Endothelial cell (in vitro differentiated cells): ENCODE data around the gene RASAL2. TPM values are rescaled to one million over a fixed set of nuclear protein-coding genes. Genes with fewer than 3 reads are reported as not detected.

Experiments used
- DNase-seq: peaks from one replicate; pipeline ENCODE4 v3.0.0; 2021; ENCODE audit warnings: low spot score
- H3K27ac Mint-ChIP-seq: one replicate; pipeline ENCODE4 v1.8.0; 2021; ENCODE audit warnings: mixed read lengths, inconsistent platforms; ENCODE audit not compliant: unreplicated experiment
- H3K27me3 Mint-ChIP-seq: one replicate; pipeline ENCODE4 v1.8.0; 2021; ENCODE audit warnings: mild to moderate bottlenecking, moderate library complexity, mixed read lengths, inconsistent platforms; ENCODE audit not compliant: unreplicated experiment
- H3K36me3 Mint-ChIP-seq: one replicate; pipeline ENCODE4 v1.8.0; 2021; ENCODE audit warnings: mild to moderate bottlenecking, low read depth, mixed read lengths, inconsistent platforms; ENCODE audit not compliant: unreplicated experiment
- H3K4me1 Mint-ChIP-seq: one replicate; pipeline ENCODE4 v1.8.0; 2021; ENCODE audit warnings: mild to moderate bottlenecking, mixed read lengths, inconsistent platforms; ENCODE audit not compliant: unreplicated experiment
- H3K4me3 Mint-ChIP-seq: one replicate; pipeline ENCODE4 v1.8.0; 2021; ENCODE audit warnings: mild to moderate bottlenecking, mixed read lengths, inconsistent platforms; ENCODE audit not compliant: unreplicated experiment
- H3K9me3 Mint-ChIP-seq: one replicate; pipeline ENCODE4 v1.8.0; 2021; ENCODE audit warnings: mixed read lengths, inconsistent platforms; ENCODE audit not compliant: unreplicated experiment
- total RNA-seq: library from RNA; stranded (reverse); fragmentation: NEBNext Ultra II Directional; extraction: Animal tissue kit (Norgen Biotek cat#: 25700); gene quantifications from one replicate; pipeline ENCODE4 v1.2.1, GENCODE V29; 2021; ENCODE audit not compliant: unreplicated experiment
- TF ChIP-seq, protein P1 (sequence below): fragments of 200-600 bp; sonication (generic); IDR thresholded peaks from one replicate; pipeline ENCODE4 v1.5.0; 2021; ENCODE audit warnings: antibody characterized with exemption; ENCODE audit not compliant: unreplicated experiment

The RASAL2 gene
- total RNA-seq, 1 donor from 2014 or later: 82.1 TPM

DNA sequence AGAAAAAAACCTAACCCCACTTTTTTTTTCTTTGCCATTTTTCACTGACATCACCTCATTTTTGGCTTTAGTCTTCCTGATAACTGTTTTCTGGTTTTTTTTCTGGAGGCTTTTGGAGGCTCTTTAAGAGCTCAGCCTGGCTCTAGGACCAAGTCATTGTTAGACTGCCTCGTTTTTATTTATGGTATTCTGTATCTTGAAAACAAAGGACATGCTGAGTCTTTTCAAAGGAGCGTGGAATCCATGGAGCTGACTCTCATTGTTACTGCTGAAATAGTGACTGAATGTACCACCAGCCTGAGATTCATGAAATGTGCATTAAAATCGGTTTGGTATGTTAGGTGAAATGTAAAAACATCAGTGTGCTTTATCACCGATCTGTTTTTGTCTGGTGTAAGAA is 28.0 kb downstream of the RASAL2 start:
- TF ChIP-seq, protein P1, sequence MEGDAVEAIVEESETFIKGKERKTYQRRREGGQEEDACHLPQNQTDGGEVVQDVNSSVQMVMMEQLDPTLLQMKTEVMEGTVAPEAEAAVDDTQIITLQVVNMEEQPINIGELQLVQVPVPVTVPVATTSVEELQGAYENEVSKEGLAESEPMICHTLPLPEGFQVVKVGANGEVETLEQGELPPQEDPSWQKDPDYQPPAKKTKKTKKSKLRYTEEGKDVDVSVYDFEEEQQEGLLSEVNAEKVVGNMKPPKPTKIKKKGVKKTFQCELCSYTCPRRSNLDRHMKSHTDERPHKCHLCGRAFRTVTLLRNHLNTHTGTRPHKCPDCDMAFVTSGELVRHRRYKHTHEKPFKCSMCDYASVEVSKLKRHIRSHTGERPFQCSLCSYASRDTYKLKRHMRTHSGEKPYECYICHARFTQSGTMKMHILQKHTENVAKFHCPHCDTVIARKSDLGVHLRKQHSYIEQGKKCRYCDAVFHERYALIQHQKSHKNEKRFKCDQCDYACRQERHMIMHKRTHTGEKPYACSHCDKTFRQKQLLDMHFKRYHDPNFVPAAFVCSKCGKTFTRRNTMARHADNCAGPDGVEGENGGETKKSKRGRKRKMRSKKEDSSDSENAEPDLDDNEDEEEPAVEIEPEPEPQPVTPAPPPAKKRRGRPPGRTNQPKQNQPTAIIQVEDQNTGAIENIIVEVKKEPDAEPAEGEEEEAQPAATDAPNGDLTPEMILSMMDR: no peak
- peak overlapping the region; percentile 11 for H3K27ac Mint-ChIP-seq
- peaks cover 13% of the 10 kb centered on the region for H3K36me3 Mint-ChIP-seq
- H3K4me1 Mint-ChIP-seq: peaks cover 26% of the 10 kb centered on the region
- H3K9me3 Mint-ChIP-seq: peaks cover 3% of the 10 kb centered on the region
- H3K27me3 Mint-ChIP-seq: no peaks in the 10 kb centered on the region
- no peak for DNase-seq
- H3K4me3 Mint-ChIP-seq: no peak overlapping the region

DNA sequence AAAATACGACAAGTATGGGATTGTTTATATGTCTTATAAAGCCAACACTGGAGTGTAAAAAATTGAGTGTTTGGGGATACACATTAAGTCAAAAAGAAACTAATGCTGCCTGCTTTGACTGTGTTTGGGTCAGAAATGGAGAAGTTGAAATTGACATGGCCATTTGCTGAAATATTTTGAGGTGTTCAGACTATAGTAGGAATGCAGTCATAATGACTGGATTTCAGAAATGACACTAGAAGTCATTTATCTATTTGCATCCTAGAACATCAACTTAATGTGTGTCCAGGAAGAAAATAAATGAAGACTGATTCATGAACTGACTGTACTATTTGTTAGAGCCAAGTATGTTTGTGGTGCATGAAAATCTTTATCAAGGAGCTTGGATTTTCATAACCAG is 28.4 kb downstream of the RASAL2 start:
- no peak overlapping the region for H3K4me3 Mint-ChIP-seq
- H3K36me3 Mint-ChIP-seq: peaks cover 13% of the 10 kb centered on the region
- H3K27me3 Mint-ChIP-seq: no peaks in the 10 kb centered on the region
- H3K9me3 Mint-ChIP-seq: peaks cover 3% of the 10 kb centered on the region
- no peak for DNase-seq
- H3K4me1 Mint-ChIP-seq: peaks cover 26% of the 10 kb centered on the region
- H3K27ac Mint-ChIP-seq: peak overlapping the region; percentile 11
- TF ChIP-seq, protein P1: no peak

DNA sequence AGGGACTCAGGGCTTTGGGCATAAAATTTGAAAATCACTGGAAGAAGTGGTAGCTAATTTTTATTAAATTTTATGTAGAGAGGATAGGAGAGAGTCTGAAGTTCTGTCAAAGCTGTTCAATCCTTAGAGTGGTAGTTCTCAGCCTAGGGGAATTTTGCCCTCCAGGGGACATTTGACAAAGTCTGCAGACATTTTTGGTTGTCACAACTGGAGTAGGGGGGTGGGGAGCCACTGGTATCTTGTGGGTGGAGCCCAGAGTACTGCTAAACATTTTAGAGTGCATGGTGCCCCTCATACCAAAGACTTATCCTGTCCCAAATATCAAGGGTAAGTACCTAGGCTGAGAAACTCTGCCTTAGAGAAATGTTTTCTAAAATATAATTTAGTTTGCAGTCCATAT is 30.2 kb downstream of the RASAL2 start:
- no peak overlapping the region for H3K27ac Mint-ChIP-seq
- no peak overlapping the region for H3K4me3 Mint-ChIP-seq
- DNase-seq: no peak
- peaks cover 3% of the 10 kb centered on the region for H3K9me3 Mint-ChIP-seq
- TF ChIP-seq, protein P1: no peak
- H3K27me3 Mint-ChIP-seq: no peaks in the 10 kb centered on the region
- peaks cover 23% of the 10 kb centered on the region for H3K4me1 Mint-ChIP-seq
- H3K36me3 Mint-ChIP-seq: peaks cover 10% of the 10 kb centered on the region

DNA sequence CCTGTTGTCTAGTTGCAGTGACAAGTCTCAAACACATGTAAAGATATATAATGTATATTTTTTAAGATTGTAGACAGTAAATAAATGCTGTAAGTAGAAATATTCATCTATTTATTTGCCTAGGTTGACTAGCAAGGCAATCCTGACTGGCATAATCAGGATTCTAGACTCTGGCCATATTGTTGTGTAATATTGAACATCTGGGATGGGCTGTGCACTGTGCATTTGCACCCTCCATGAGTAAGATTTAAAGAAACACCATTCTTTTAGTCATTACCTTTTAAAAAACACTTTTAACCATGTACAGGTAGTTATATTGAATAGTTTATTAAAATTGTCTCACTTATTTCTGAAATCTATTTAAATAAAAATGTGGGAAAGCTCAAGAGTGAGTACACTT is 32.4 kb downstream of the RASAL2 start:
- H3K27ac Mint-ChIP-seq: no peak overlapping the region
- no peak for DNase-seq
- no peaks in the 10 kb centered on the region for H3K27me3 Mint-ChIP-seq
- H3K4me1 Mint-ChIP-seq: peaks cover 20% of the 10 kb centered on the region
- H3K9me3 Mint-ChIP-seq: no peaks in the 10 kb centered on the region
- TF ChIP-seq, protein P1: no peak
- H3K4me3 Mint-ChIP-seq: no peak overlapping the region
- H3K36me3 Mint-ChIP-seq: no peaks in the 10 kb centered on the region

DNA sequence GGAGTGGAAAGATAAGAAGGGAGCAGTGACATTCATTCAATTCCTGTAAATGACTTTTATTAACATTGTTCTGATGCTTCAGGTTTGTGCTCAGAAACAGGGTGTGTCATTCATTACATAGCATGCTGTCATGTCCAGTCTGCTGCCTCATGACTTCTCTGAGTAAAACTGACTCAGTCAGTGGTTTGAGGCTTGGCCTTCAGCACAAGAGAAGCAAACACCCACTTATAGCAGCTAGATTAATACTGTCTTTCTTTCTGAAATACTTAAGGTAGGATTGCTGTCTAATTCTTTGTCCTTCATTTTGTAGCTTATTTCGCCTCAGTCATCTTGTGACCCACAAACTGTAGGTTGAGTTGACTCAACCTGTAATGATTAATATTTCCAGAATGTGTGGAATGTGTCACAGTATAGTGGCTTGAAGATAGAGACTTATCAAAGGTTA is 32.9 kb downstream of the RASAL2 start:
- H3K4me3 Mint-ChIP-seq: no peak overlapping the region

More for the DNA sequence above, 32.9 kb downstream of the RASAL2 start:
- Mint-ChIP-seq H3K36me3 (no peaks in the 10 kb centered on the region), H3K27me3 (no peaks in the 10 kb centered on the region), H3K9me3 (no peaks in the 10 kb centered on the region), H3K27ac (no peak overlapping the region), H3K4me1 (peaks cover 18% of the 10 kb centered on the region)
- no peak for DNase-seq
- TF ChIP-seq, protein P1: no peak
